Activated gamma-delta T cell treated with anti-CD3 and anti-CD28 coated beads, Interleukin-2, amount 50 U/mL, for 16 hours (primary cell): ENCODE data around the gene PAX5.
A peak's percentile ranks its signal among the peaks of the same experiment; 100 is the strongest.

Source experiments
- DNase-seq: peaks from one replicate; pipeline ENCODE4 v3.0.0-alpha.2; 2020; ENCODE audit warnings: low read depth

PAX5 gene

DNA sequence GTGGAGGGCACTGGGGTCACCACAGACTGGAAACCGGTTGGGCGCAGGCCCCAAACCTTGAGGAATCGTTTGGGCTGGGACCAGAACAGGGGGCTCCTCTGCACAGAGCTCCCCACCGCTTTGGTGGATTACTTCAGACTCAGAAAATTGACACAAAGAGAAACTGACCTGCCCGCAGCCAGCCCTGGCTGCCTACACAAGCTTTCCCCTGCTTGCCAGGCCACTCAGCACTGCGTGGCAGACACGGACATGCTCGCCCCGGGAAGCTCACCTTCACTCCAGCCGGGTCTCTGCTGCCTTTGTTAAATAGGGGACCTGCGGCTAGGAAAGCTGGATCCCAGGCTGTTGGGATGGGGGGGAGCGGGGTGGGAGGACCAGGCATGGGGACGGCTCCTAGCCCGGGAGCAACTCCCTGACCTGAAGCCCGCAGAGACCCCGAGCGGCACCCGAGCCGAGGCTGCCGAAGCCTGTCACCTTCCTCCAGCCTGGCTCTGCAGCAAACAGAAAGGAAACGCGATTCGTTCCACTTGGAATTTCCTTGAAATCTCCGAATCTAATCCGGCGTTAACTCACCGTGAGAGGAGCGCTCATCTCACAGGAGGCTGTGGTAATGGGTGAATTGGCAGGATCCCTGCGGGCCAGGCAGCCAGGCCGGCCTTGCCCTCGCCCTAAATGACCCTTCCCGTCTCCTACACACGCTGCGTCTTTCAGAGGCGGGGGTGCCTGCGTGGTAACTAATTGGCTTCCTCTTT, 8.8 kb downstream of the PAX5 start:
- no peak for DNase-seq

GRCh38 chr9:37017546-37017945, 16.5 kb downstream of the PAX5 start:
- DNase-seq, result no peak

DNA sequence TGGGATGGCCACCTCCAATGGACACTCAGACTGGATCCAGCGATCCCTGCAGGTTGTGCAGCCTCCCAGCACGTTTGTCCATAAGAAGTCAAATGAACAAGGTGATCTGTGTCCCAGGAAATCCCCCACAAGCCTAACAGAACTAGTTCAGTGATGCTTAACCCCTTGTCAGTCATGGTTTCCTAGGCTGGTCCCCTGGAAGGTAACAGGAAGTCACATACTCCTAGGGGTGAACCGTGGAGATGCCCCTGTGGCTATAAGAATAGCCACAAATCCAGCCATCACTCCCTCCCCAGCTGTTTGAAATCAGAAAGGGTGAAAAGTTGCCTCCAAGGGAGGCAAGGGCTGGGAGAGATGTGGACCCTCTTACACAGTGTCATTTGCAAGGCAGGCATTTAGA, 22.5 kb downstream of the PAX5 start:
- DNase-seq, result no peak

- DNase-seq, result no peak
Measured at GRCh38 chr9:37010976-37011375, 23.1 kb downstream of the PAX5 start.

DNA sequence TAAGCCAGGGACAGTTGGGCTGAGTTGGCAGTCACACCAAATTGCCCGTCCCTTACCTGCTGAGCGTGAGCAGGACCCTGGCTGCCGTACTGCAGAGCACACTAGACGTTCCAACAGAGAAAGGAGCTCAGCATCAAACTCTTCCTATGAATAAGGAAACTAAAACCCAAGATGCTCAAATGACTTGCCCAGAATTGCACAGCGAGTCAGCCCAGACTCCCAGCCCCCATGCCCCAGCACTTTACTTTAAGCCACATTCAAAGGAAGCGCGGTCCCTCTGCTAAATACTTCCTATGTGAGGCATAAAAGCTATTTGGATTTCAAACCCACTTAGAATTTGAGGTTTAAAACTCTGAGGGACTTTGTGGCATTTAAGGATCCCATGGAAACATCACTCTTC, 23.9 kb downstream of the PAX5 start:
- DNase-seq, result no peak

GRCh38 chr9:37007295-37007694, 26.8 kb downstream of the PAX5 start:
- no peak for DNase-seq

GRCh38 chr9:37005517-37006140, 28.4 kb downstream of the PAX5 start:
- no peak for DNase-seq

DNA sequence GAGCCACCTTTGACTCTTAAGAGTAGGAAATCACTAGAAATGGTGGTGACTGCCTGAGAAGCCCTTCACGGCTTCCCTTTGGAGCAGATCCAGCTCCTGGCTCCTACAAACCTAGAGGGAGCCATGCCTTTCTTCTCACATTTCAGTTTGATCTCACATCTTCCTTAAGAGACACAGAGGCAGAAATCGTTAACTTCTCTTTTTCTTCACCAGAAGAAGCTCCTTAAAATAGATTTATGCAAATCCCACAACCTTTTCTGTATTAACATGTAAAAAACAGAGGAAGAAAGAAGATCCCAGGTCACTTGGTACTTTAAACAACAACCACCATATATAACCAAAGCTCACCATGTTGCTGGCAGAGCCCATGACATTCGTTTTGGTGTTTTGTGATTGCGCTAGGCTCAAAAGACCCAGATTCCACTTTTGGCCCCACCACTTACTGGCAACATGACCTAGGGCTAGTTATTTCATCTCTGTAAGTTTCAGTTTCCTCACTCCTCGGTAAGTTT, 29.6 kb downstream of the PAX5 start:
- no peak for DNase-seq

- DNase-seq, result no peak
Measured at GRCh38 chr9:37002413-37003217, 31.5 kb downstream of the PAX5 start.

- no peak for DNase-seq
Measured at GRCh38 chr9:37002036-37002412, 32.0 kb downstream of the PAX5 start.

DNA sequence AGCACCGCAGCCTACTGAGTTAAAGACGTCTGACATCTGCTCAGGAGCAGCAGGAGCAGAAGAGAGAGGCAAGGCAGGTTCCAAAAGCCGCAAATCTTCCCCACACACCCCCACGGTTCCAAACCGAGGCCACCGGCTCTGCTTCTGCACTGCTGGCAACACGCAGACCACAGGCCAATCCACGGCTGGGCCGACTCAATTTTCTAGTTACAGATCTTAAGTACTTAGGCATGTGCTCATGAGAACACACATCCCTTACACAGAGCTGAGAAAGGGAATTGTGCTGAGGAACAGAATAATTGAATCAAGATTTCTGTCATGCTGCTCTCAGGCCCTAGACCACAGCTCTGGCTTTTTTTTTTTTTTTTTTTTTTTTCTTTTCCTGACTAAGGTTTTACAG, 32.6 kb downstream of the PAX5 start:
- no peak for DNase-seq

DNA sequence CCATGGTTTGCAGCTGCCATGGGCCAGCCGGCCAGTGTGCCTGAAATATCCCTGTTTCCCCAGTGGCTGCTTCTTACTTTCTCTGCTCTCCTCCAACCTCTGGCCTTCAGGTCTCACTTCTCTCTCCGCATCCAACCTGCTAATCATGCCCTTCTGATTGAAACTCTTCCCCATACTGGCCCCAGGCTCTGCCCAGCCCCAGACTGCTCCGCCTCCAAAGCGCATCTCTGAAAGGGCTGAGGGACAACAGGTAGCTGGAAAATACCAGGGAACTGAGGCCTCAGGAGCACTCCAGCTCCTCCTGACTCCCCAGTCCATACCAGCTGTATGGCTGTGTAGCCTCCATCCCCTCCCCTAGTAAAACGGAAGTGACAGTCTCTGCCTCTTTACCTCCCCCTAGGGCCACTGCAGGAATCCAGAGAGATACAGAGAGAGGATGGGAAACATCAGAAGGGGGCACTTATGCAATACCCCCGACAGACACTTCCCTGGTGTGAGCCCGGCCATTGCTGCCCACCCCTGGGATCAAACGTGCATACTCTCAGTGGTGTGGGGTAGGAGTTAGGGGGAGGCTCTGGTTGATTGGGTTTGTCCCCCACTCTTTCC, 34.2 kb downstream of the PAX5 start:
- DNase-seq, result no peak

GRCh38 chr9:36997414-36997813, 36.7 kb downstream of the PAX5 start:
- DNase-seq, result no peak

DNA sequence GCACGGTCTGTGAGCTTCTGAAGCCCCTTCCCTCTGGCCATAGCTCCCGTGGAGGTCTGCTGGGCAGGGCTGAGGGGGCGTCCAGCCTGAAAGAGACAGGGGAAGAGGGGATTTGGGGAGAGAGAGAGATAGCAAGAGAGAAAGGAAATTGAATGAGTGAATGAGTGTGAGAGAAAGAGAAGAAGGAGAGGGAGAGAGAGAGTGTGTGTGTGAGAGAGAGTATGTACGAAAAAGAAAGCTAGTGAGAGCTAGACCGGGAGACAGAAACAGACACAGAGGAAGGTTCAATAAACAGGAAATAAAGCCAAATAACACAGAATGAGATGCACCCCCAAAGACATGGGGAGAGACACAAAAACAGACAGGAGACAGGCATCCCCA, 37.4 kb downstream of the PAX5 start:
- no peak for DNase-seq

DNA sequence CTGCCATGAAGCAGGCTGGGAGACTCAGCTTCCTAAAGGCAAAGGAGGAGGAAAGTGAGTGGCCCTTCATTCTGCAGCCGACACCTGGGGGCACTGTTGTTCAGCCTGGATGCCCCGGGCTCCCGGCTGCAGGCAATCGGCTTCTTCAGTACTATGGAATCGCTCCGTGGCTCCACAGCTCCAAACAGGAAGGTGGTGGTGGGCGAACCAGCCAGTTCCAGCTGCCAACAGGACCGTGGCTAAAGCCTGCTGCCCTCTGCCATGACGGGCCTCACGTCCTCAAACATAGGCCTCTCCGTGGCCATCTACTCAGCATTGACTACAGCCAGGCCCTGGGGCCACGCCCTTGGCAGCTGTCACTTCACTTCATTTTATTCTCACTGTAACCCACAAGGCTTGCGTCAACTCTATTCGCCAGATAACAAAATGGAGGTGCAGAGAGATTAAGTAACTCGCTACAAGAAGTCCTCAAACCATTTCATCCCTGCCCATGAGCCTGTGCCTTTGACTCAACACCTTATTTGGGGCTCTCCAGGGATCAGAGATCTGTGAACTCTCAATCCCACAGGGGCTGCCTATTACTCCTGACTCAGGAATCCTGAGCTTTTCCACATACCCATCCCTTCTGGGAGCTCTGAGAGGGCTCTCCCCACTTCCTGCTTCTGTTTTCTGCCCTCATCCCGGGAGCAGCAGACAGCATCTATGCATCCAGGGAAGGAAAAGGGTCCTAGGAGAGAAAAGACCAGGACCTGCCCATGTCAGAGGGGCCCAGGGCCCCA, 38.0 kb downstream of the PAX5 start:
- peak; percentile 28 for DNase-seq

- no peak for DNase-seq
Measured at GRCh38 chr9:36993933-36994764, 39.9 kb downstream of the PAX5 start.

DNA sequence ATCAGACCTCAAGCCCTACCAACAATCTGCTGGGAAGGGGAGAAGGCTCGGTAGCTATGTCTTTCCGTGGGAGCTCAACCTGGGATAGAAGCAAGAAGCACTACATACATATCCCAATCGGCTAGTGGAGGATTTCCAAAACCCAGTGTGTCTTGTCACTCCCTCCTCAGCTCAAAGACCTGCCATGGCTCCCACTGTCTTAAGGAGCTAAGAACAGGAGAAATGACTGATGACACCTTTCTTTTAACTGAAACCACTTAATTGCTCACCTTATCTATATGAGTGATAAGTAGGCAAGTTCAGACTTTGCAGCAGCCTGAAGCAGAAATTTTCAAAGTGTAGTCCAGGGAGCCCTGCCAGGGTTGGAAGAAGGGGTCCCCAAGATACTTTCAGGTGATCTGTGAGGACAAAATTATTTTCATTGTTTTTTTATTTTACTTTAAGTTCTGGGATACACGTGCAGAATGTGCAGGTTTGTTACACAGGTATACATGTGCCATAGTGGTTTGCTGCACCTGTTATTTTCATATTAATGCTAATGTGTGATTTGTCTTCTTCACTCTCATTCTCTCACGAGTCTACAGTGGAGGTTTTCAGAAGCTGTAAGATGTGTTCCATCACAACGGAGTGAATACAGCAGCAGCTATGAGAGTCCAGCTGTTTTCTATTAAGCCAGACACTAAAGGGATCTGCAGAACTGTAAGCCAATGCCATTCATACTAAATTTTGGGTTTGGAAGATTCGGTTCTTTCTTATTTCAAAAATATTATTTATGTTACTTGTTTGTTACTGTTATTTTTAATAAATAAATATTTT, 41.4 kb downstream of the PAX5 start:
- DNase-seq, result no peak

DNA sequence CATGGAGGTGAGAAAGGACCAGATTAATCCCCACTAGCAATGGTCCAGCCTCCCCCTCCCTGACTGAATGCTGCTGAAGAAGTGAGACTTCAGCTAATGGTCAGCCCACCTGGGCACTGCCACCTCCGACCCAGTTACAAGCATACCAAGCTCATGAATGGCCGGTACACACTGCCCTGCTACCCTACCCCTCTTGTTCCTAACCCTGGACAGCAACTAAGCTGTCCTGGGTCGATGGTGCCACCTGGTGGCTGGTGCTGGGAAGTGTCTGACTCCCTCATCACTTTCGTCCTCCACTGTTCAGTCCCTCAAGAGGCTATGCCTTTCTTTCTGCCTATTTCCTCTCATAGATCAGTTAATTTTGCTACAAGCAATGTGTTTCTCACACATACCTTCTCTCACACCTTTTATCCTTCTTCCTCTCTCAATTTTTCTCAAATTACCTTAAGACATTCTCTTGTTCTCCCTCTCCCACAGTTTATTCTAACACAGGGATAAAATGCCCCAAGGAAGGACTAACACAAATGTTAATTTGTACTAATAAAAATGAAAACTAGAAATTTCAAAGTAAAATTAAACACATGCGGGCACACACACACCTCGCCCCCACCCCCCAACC, 42.4 kb downstream of the PAX5 start:
- DNase-seq, result no peak

DNA sequence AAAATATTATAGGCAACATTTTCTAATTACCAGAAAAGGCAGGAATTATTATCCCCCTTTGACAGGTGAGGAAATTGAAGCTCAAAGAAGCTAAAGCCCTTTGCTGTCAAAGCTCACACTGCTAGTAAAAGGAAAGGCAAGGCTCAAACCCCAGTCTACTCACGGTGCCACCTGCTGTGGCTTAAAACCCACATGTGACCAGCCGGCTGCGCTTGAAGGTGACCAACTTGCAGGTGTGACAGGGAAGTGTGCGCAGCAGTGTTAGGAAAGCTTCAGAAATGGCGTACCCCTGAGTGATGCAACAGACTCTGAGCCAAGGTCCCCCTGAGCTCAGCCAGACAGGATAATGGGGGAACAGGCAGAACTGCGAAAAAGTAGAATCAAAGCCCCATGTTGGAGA, 45.2 kb downstream of the PAX5 start:
- DNase-seq, result no peak

DNA sequence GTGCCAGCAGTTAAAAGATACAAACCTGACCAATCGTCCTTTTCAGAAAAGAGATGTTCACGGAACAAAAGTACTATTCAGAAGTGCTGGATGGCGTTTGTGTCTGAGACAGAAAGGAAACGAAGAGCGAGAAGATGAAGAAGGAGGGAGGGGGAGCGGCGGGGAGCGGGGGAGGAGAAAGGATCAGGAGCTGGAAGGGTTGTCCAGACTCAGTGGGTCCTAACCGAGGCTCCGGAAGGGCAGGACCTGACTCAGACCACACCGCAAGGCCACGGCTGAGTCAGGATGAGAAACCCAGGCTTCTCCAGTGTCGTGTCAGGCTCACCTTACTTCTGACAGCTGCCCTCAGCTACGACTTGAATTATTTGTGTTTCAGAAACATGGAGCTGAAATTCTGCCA, 46.2 kb downstream of the PAX5 start:
- DNase-seq, result no peak
